ENCODE measurements around the gene SPEN. TPM values are rescaled to one million over a fixed set of nuclear protein-coding genes. Genes with fewer than 3 reads are reported as not detected.

Gene SPEN
- total RNA-seq, 1 donor from 2014 or later: 19.2 TPM

DNA sequence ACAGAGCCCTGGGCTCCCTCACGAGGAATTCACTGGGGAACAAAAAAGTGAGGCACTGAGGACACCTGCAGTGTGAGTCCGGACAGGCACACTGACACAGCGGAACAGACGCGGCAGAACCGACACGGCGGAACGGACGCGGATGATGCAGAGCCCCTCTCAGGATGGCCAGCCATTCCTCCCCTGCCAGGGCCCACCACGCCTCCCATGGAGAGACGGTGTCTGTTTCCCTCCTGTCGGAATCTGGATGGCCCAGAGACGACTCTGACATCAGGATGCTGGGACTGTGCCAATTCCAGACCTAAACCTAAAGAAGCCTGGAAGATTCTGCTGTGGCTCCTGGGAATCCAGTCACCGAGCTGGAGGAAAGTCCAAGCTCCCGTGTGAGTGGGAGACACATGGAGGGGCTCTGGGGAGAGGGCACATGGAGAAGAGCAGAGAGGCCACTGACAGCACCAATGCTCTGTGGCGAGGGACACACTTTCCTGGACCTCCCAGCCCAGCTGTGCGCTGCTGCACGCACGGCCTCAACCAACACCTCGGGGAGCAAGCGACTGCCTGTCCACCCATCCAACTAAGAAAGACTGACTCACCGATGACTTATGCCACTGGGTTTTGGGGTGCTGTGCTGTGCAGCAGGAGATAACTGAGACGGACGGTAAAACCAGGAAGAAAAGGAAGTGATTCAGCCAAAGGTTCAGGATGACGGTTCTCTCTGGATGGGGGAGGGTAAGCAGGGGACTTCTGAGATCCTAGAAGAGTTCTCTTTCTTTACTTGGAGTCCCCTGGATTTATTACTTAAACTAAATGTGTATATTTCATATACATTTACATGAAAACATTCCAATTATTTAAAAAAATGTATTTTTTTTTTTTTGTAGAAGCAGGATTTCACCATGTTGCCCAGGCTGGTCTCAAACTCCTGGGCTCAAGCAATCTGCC is 105.1 kb downstream of the SPEN start:
- FAIRE-seq (peak; percentile 99), DNase-seq (ENCODE audit: low read depth) (peak; percentile 100)
- TF ChIP-seq, protein P1, sequence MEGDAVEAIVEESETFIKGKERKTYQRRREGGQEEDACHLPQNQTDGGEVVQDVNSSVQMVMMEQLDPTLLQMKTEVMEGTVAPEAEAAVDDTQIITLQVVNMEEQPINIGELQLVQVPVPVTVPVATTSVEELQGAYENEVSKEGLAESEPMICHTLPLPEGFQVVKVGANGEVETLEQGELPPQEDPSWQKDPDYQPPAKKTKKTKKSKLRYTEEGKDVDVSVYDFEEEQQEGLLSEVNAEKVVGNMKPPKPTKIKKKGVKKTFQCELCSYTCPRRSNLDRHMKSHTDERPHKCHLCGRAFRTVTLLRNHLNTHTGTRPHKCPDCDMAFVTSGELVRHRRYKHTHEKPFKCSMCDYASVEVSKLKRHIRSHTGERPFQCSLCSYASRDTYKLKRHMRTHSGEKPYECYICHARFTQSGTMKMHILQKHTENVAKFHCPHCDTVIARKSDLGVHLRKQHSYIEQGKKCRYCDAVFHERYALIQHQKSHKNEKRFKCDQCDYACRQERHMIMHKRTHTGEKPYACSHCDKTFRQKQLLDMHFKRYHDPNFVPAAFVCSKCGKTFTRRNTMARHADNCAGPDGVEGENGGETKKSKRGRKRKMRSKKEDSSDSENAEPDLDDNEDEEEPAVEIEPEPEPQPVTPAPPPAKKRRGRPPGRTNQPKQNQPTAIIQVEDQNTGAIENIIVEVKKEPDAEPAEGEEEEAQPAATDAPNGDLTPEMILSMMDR (IDR thresholded peaks at IDR 0.05; ENCODE audit: insufficient read depth, low read length, severe bottlenecking): no peak
- H3K27me3 ChIP-seq (ENCODE audit: control insufficient read depth, insufficient read depth, low read length): no peaks in the 10 kb centered on the region
- H3K36me3 ChIP-seq (ENCODE audit: control insufficient read depth, insufficient read depth, low read length): peaks cover 12% of the 10 kb centered on the region
- H3K4me3 ChIP-seq (ENCODE audit: low read depth, low read length): no peak overlapping the region

DNA sequence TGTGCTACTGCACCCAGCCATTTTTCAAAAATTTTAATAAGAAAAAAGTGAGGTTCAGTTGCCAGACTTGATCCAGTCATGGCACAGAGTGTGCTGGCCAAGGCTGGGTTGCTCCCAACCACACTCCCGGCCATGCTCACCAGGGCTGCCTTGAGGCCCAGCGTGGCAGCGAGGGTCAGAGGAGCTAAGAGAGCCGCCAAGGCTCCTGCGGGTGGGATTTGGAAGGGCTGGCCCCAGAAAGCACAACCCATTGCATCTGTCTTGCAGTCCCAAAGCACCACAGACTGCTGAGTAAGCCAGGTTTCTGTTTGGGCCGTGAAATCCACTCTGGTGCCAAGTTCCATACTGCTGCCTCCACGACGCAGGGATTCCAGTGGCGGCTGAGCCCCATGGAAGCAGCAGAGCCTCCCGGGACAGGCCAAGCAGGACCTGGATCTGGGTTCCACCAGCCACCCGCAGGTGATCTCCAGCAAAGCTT is 105.8 kb downstream of the SPEN start:
- TF ChIP-seq, protein P1 (IDR thresholded peaks at IDR 0.05; ENCODE audit: insufficient read depth, low read length, severe bottlenecking): no peak
- no peak overlapping the region for H3K4me3 ChIP-seq (ENCODE audit: low read depth, low read length)
- DNase-seq (ENCODE audit: low read depth) (peak; percentile 23), FAIRE-seq (no peak)
- H3K36me3 ChIP-seq (ENCODE audit: control insufficient read depth, insufficient read depth, low read length): peaks cover 6% of the 10 kb centered on the region
- H3K27me3 ChIP-seq (ENCODE audit: control insufficient read depth, insufficient read depth, low read length): no peaks in the 10 kb centered on the region

DNA sequence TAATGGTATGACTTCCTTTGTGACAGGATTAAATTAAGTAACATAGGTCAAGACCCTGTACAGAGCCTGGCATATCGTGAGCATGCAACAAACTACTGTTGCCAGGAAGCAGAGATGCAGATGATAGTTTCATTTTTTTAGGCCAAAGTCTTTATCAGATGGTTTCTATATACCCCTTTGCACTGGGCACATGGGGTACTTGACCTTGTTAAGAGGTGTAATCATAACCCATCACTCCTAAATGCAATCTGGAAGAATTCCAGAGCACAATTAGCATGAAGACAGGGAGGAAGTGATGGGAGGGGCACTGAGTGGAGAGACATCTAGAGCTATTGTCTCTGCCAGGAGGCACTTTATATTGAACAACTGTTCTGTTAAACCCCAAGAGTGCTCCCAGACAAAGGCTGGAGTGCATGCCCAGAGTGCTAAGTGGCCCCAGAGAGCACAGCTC is 106.3 kb downstream of the SPEN start:
- TF ChIP-seq, protein P1 (IDR thresholded peaks at IDR 0.05; ENCODE audit: insufficient read depth, low read length, severe bottlenecking): no peak
- no peak overlapping the region for H3K4me3 ChIP-seq (ENCODE audit: low read depth, low read length)
- no peaks in the 10 kb centered on the region for H3K27me3 ChIP-seq (ENCODE audit: control insufficient read depth, insufficient read depth, low read length)
- H3K36me3 ChIP-seq (ENCODE audit: control insufficient read depth, insufficient read depth, low read length): peaks cover 4% of the 10 kb centered on the region
- DNase-seq (ENCODE audit: low read depth): peak; percentile 22
- FAIRE-seq: no peak

DNA sequence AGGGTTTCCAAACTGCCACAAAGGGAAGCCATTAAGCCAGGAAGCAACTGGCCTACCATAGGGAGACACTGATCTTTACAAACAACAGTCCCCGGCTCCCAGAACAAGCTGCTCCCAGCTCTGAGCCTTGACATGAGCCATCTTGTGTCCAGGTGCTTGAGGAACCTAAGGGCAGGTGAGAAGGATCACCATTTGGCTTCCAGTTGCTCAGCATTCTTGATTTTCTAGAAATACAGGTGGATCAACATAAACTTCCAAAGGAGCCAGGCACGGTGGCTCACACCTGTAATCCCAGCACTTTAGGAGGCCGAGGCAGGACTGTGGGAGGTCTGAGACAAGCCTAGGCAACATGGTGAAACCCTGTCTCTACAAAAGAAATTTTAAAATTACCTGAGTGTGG is 106.8 kb downstream of the SPEN start:
- no peak for FAIRE-seq
- Histone ChIP-seq H3K4me3 (ENCODE audit: low read depth, low read length) (no peak overlapping the region), H3K36me3 (ENCODE audit: control insufficient read depth, insufficient read depth, low read length) (peaks cover 4% of the 10 kb centered on the region), H3K27me3 (ENCODE audit: control insufficient read depth, insufficient read depth, low read length) (no peaks in the 10 kb centered on the region)
- TF ChIP-seq, protein P1 (IDR thresholded peaks at IDR 0.05; ENCODE audit: insufficient read depth, low read length, severe bottlenecking): no peak
- peak; percentile 23 for DNase-seq (ENCODE audit: low read depth)

DNA sequence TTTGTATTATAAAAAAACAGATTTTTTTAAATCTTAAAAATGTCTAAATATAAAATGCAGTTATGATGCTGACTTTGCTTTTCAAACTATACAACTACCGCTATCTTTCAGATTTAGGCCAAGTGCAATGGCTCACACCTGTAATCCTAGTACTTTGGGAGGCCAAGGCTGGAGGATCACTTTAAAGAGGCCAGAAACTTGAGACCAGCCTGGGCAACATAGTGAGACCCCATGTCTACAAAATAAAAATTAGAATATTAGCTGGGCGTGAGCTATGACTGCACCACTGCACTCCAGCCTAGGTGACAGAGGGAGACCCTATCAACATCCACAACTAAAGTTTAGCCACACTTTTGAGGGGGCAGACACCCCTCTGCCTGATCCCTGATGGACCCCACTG is 108.0 kb downstream of the SPEN start:
- Histone ChIP-seq H3K27me3 (ENCODE audit: control insufficient read depth, insufficient read depth, low read length) (no peaks in the 10 kb centered on the region), H3K4me3 (ENCODE audit: low read depth, low read length) (no peak overlapping the region), H3K36me3 (ENCODE audit: control insufficient read depth, insufficient read depth, low read length) (peaks cover 5% of the 10 kb centered on the region)
- TF ChIP-seq, protein P1 (IDR thresholded peaks at IDR 0.05; ENCODE audit: insufficient read depth, low read length, severe bottlenecking): no peak
- FAIRE-seq: no peak
- no peak for DNase-seq (ENCODE audit: low read depth)

All from bronchial epithelial cell (primary cell).